HEK293 (cell line): Measurements from ENCODE around the gene KRT17.

ENCODE experiments used
- CTCF ChIP-seq: fragments of 450-650 bp; formaldehyde crosslinking; IDR thresholded peaks from 2 replicates; pipeline ENCODE4 v1.5.1; 2016; ENCODE audit warnings: missing biosample characterization, missing genetic modification characterization
- SETDB1 ChIP-seq: IDR thresholded peaks from one replicate; pipeline ENCODE4 v1.6.1; 2017; ENCODE audit warnings: mild to moderate bottlenecking, low read length, moderate library complexity, mixed read lengths; ENCODE audit not compliant: insufficient read length
- SP2 ChIP-seq: fragments of 450-650 bp; formaldehyde crosslinking; IDR thresholded peaks from 2 replicates; pipeline ENCODE4 v1.5.1; 2016; ENCODE audit warnings: missing biosample characterization, missing genetic modification characterization
- TRIM28 ChIP-seq: IDR thresholded peaks from 2 replicates; pipeline ENCODE4 v1.6.1; 2011; ENCODE audit warnings: low read length, control low read depth, borderline replicate concordance
- ZNF311 ChIP-seq: fragments of 450-650 bp; formaldehyde crosslinking; IDR thresholded peaks from 2 replicates; pipeline ENCODE4 v1.5.1; 2017; ENCODE audit warnings: missing biosample characterization, missing genetic modification characterization, borderline replicate concordance
- ZNF580 ChIP-seq: fragments of 450-650 bp; formaldehyde crosslinking; IDR thresholded peaks from 2 replicates; pipeline ENCODE4 v1.5.1; 2016; ENCODE audit warnings: missing biosample characterization, missing genetic modification characterization
- ZNF747 ChIP-seq: fragments of 450-650 bp; formaldehyde crosslinking; IDR thresholded peaks from 2 replicates; pipeline ENCODE4 v1.5.1; 2016; ENCODE audit warnings: missing biosample characterization, missing genetic modification characterization
- ZNF792 ChIP-seq: fragments of 450-650 bp; formaldehyde crosslinking; IDR thresholded peaks from 2 replicates; pipeline ENCODE4 v1.5.1; 2016; ENCODE audit warnings: missing biosample characterization, missing genetic modification characterization
- ZSCAN23 ChIP-seq: fragments of 450-650 bp; formaldehyde crosslinking; IDR thresholded peaks from 2 replicates; pipeline ENCODE4 v1.5.1; 2016; ENCODE audit warnings: missing biosample characterization, missing genetic modification characterization

GRCh38 chr17:41652461-41652970, 28.1 kb upstream of the KRT17 start:
- TF ChIP-seq ZNF747 (no peak), ZNF580 (tag by site-specific recombination) (no peak), CTCF (no peak), ZSCAN23 (tag by site-specific recombination) (no peak), ZNF311 (tag by site-specific recombination) (no peak), SETDB1 (no peak), SP2 (tag by site-specific recombination) (no peak), ZNF792 (tag by site-specific recombination) (no peak), TRIM28 (no peak)
